Liver (tissue), 9 donors: ENCODE results near the gene CHERP. TPM values are rescaled to one million over a fixed set of nuclear protein-coding genes. Genes with fewer than 3 reads are reported as not detected.

Experiments
- DNase-seq: peaks from one replicate; pipeline ENCODE4 v3.0.0-alpha.2; 2017; ENCODE audit warnings: low spot score
- H3K27ac ChIP-seq, 2 donors: one replicate each; pipeline ENCODE4 v1.7.0; 2013; ENCODE audit warnings: inconsistent platforms in 2 of 2, low read length in 2 of 2, control low read depth in 1 of 2, low read depth in 1 of 2, mild to moderate bottlenecking in 1 of 2
- H3K27me3 ChIP-seq, 4 donors: one replicate each; pipeline versions ENCODE4 v1.6.1 to v1.7.0; 2013; ENCODE audit warnings: low read length in 3 of 4, inconsistent platforms in 1 of 4, mild to moderate bottlenecking in 1 of 4, moderate library complexity in 1 of 4; ENCODE audit not compliant: control insufficient read depth in 4 of 4, insufficient read depth in 4 of 4
- H3K36me3 ChIP-seq, 4 donors: one replicate each; pipeline versions ENCODE4 v1.6.1 to v1.7.0; 2013; ENCODE audit warnings: low read length in 3 of 4, mild to moderate bottlenecking in 3 of 4, low read depth in 1 of 4, moderate library complexity in 1 of 4; ENCODE audit not compliant: control insufficient read depth in 4 of 4, insufficient read depth in 3 of 4
- H3K4me1 ChIP-seq, 4 donors: one replicate each; pipeline versions ENCODE4 v1.6.1 to v1.7.0; 2013; ENCODE audit warnings: low read length in 3 of 4, mild to moderate bottlenecking in 3 of 4, moderate library complexity in 1 of 4; ENCODE audit not compliant: control insufficient read depth in 4 of 4, insufficient read depth in 4 of 4
- H3K4me3 ChIP-seq, 3 donors: one replicate each; pipeline versions ENCODE4 v1.6.1 to v1.7.0; 2013; ENCODE audit warnings: low read length in 3 of 3, control low read depth in 1 of 3, low read depth in 1 of 3, mild to moderate bottlenecking in 1 of 3
- H3K9ac ChIP-seq, 2 donors: one replicate each; pipeline ENCODE4 v1.7.0; 2013; ENCODE audit warnings: low read length in 2 of 2, mild to moderate bottlenecking in 2 of 2, moderate library complexity in 2 of 2, control low read depth in 1 of 2, low read depth in 1 of 2
- H3K9me3 ChIP-seq, 4 donors: one replicate each; pipeline versions ENCODE4 v1.6.1 to v1.7.0; 2013; ENCODE audit warnings: low read length in 3 of 4; ENCODE audit not compliant: control insufficient read depth in 4 of 4
- ATF3 ChIP-seq: IDR thresholded peaks from 2 replicates; pipeline ENCODE4 v1.6.1; 2016; ENCODE audit warnings: antibody characterized with exemption
- EGR1 ChIP-seq, 2 donors: IDR thresholded peaks; 2 replicates each; pipeline ENCODE4 v1.6.1; 2016 to 2018; ENCODE audit warnings: antibody characterized with exemption in 2 of 2, low read depth in 2 of 2
- FOXA1 ChIP-seq: IDR thresholded peaks from 2 replicates; pipeline ENCODE4 v1.6.1; 2016; ENCODE audit warnings: antibody characterized with exemption
- FOXA2 ChIP-seq: IDR thresholded peaks from 2 replicates; pipeline ENCODE4 v1.6.1; 2016; ENCODE audit warnings: antibody characterized with exemption
- GABPA ChIP-seq, 2 donors: IDR thresholded peaks in 1 of 2; conservative IDR thresholded peaks in 1 of 2; 2 replicates each; pipeline ENCODE4 v1.6.1; 2016; ENCODE audit warnings: antibody characterized with exemption in 2 of 2, mild to moderate bottlenecking in 1 of 2, moderate library complexity in 1 of 2
- HNF4A ChIP-seq, 2 donors: conservative IDR thresholded peaks; 2 replicates each; pipeline ENCODE4 v1.6.1; 2016; ENCODE audit warnings: antibody characterized with exemption in 2 of 2, mild to moderate bottlenecking in 2 of 2
- HNF4G ChIP-seq: IDR thresholded peaks from 2 replicates; pipeline ENCODE4 v1.6.1; 2016; ENCODE audit warnings: antibody characterized with exemption
- JUND ChIP-seq, 2 donors: IDR thresholded peaks; 2 replicates each; pipeline ENCODE4 v1.6.1; 2016; ENCODE audit warnings: antibody characterized with exemption in 2 of 2
- NR2F2 ChIP-seq: IDR thresholded peaks from 2 replicates; pipeline ENCODE4 v1.6.1; 2016; ENCODE audit warnings: antibody characterized with exemption
- RAD21 ChIP-seq, 2 donors: IDR thresholded peaks; 2 replicates each; pipeline ENCODE4 v1.6.1; 2016; ENCODE audit warnings: antibody characterized with exemption in 2 of 2, mild to moderate bottlenecking in 2 of 2
- RXRA ChIP-seq, 2 donors: IDR thresholded peaks; 2 replicates each; pipeline ENCODE4 v1.6.1; 2017 to 2018; ENCODE audit warnings: antibody characterized with exemption in 2 of 2, mild to moderate bottlenecking in 1 of 2
- SP1 ChIP-seq: IDR thresholded peaks from 2 replicates; pipeline ENCODE4 v1.6.1; 2018; ENCODE audit warnings: antibody characterized with exemption, mild to moderate bottlenecking
- TAF1 ChIP-seq: conservative IDR thresholded peaks from 2 replicates; pipeline ENCODE4 v1.6.1; 2016; ENCODE audit warnings: antibody characterized with exemption, mild to moderate bottlenecking
- YY1 ChIP-seq: IDR thresholded peaks from 2 replicates; pipeline ENCODE4 v1.6.1; 2016; ENCODE audit warnings: antibody characterized with exemption, mild to moderate bottlenecking
- WGBS: extraction: QIAGEN DNeasy Blood & Tissue Kit; methylation state at CpG from one replicate; pipeline ENCODE4 v1.1.7; 2013; 5-methylcytosine and 5-hydroxymethylcytosine counted together
- polyA plus RNA-seq, 2 donors: library from polyadenylated mRNA; stranded (reverse) in 1 of 2; unstranded in 1 of 2; fragments of 200-250 nt in 1 of 2; fragments of >200 nt in 1 of 2; fragmentation: Nextera tagmentation in 1 of 2; extraction: Ambion mirVana in 1 of 2; gene quantifications; one replicate each; pipeline versions ENCODE4 v1.2.1 to v1.2.3, GENCODE V29; 2013 to 2015
- total RNA-seq, 2 donors: library from RNA; depleted of rRNA; stranded (reverse); fragments of >200 nt; gene quantifications; one replicate each; pipeline ENCODE4 v1.2.3, GENCODE V29; 2014
- TF ChIP-seq, protein P1 (sequence below): IDR thresholded peaks from 2 replicates; pipeline ENCODE4 v1.6.1; 2016; ENCODE audit warnings: antibody characterized with exemption
- TF ChIP-seq, protein P2 (sequence below): fragments of 150-350 bp; IDR thresholded peaks from 2 replicates; pipeline ENCODE4 v1.5.1; 2017; ENCODE audit warnings: improper control_type of control experiment, low read depth, low read length; ENCODE audit not compliant: missing input control
- TF ChIP-seq, protein P3 (sequence below): IDR thresholded peaks from 2 replicates; pipeline ENCODE4 v1.6.1; 2016; ENCODE audit warnings: antibody characterized with exemption, mild to moderate bottlenecking
- donor health status: healthy.
- donor health status: healthy.
- donor health status: healthy.
- donor health status: healthy.
- donor health status: healthy.

CHERP gene
- total and polyA plus RNA-seq, 4 donors: 8.5 to 14.0 (median 9.0) TPM

- H3K9ac ChIP-seq: no peak overlapping the region
- H3K4me3 ChIP-seq: no peak overlapping the region
- WGBS: 86% methylated on average over 12 of the region's 12 CpGs
- H3K27me3 ChIP-seq: no peaks in the 10 kb centered on the region
- peaks cover 4 to 11% (median 7%) of the 10 kb centered on the region in 4 donors for H3K36me3 ChIP-seq
- H3K4me1 ChIP-seq: peaks cover 13 to 36% (median 27%) of the 10 kb centered on the region in 4 donors
- TF ChIP-seq, protein P1, sequence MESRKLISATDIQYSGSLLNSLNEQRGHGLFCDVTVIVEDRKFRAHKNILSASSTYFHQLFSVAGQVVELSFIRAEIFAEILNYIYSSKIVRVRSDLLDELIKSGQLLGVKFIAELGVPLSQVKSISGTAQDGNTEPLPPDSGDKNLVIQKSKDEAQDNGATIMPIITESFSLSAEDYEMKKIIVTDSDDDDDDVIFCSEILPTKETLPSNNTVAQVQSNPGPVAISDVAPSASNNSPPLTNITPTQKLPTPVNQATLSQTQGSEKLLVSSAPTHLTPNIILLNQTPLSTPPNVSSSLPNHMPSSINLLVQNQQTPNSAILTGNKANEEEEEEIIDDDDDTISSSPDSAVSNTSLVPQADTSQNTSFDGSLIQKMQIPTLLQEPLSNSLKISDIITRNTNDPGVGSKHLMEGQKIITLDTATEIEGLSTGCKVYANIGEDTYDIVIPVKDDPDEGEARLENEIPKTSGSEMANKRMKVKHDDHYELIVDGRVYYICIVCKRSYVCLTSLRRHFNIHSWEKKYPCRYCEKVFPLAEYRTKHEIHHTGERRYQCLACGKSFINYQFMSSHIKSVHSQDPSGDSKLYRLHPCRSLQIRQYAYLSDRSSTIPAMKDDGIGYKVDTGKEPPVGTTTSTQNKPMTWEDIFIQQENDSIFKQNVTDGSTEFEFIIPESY: no peak
- TF ChIP-seq, protein P2, sequence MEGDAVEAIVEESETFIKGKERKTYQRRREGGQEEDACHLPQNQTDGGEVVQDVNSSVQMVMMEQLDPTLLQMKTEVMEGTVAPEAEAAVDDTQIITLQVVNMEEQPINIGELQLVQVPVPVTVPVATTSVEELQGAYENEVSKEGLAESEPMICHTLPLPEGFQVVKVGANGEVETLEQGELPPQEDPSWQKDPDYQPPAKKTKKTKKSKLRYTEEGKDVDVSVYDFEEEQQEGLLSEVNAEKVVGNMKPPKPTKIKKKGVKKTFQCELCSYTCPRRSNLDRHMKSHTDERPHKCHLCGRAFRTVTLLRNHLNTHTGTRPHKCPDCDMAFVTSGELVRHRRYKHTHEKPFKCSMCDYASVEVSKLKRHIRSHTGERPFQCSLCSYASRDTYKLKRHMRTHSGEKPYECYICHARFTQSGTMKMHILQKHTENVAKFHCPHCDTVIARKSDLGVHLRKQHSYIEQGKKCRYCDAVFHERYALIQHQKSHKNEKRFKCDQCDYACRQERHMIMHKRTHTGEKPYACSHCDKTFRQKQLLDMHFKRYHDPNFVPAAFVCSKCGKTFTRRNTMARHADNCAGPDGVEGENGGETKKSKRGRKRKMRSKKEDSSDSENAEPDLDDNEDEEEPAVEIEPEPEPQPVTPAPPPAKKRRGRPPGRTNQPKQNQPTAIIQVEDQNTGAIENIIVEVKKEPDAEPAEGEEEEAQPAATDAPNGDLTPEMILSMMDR: no peak
- TF ChIP-seq GABPA (IDR thresholded peaks at IDR 0.05 in 1 of 2, conservative IDR thresholded peaks at IDR 0.05 in 1 of 2): no peak
- TF ChIP-seq, protein P3, sequence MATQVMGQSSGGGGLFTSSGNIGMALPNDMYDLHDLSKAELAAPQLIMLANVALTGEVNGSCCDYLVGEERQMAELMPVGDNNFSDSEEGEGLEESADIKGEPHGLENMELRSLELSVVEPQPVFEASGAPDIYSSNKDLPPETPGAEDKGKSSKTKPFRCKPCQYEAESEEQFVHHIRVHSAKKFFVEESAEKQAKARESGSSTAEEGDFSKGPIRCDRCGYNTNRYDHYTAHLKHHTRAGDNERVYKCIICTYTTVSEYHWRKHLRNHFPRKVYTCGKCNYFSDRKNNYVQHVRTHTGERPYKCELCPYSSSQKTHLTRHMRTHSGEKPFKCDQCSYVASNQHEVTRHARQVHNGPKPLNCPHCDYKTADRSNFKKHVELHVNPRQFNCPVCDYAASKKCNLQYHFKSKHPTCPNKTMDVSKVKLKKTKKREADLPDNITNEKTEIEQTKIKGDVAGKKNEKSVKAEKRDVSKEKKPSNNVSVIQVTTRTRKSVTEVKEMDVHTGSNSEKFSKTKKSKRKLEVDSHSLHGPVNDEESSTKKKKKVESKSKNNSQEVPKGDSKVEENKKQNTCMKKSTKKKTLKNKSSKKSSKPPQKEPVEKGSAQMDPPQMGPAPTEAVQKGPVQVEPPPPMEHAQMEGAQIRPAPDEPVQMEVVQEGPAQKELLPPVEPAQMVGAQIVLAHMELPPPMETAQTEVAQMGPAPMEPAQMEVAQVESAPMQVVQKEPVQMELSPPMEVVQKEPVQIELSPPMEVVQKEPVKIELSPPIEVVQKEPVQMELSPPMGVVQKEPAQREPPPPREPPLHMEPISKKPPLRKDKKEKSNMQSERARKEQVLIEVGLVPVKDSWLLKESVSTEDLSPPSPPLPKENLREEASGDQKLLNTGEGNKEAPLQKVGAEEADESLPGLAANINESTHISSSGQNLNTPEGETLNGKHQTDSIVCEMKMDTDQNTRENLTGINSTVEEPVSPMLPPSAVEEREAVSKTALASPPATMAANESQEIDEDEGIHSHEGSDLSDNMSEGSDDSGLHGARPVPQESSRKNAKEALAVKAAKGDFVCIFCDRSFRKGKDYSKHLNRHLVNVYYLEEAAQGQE: no peak
- no peak for TF ChIP-seq HNF4G
- TF ChIP-seq SP1: no peak
- TF ChIP-seq FOXA1: no peak
- no peak for TF ChIP-seq HNF4A (conservative IDR thresholded peaks at IDR 0.05)
- no peak for DNase-seq
- no peak overlapping the region for H3K27ac ChIP-seq
- H3K9me3 ChIP-seq: no peaks in the 10 kb centered on the region
Measured at GRCh38 chr19:16581145-16581970, 39.1 kb upstream of the CHERP start.

- no peaks in the 10 kb centered on the region for H3K27me3 ChIP-seq
- H3K9me3 ChIP-seq: no peaks in the 10 kb centered on the region
- H3K27ac ChIP-seq: no peak overlapping the region
- H3K9ac ChIP-seq: no peak overlapping the region
- H3K4me3 ChIP-seq: no peak overlapping the region
- H3K36me3 ChIP-seq: peaks cover 4 to 11% (median 7%) of the 10 kb centered on the region in 4 donors
- H3K4me1 ChIP-seq: peaks cover 15 to 41% (median 36%) of the 10 kb centered on the region in 4 donors
- no peak for DNase-seq
- 82% methylated on average over 4 of the region's 4 CpGs for WGBS
- TF ChIP-seq, protein P1: no peak
- no peak for TF ChIP-seq SP1
- TF ChIP-seq FOXA2: no peak
- TF ChIP-seq HNF4A (conservative IDR thresholded peaks at IDR 0.05): no peak
- no peak for TF ChIP-seq JUND (IDR thresholded peaks at IDR 0.05)
- no peak for TF ChIP-seq RXRA (IDR thresholded peaks at IDR 0.05)
- TF ChIP-seq GABPA (IDR thresholded peaks at IDR 0.05 in 1 of 2, conservative IDR thresholded peaks at IDR 0.05 in 1 of 2): no peak
- no peak for TF ChIP-seq FOXA1
- TF ChIP-seq ATF3: no peak
- TF ChIP-seq NR2F2: no peak
- no peak for TF ChIP-seq TAF1
- TF ChIP-seq, protein P3: no peak
- TF ChIP-seq YY1: no peak
- TF ChIP-seq RAD21 (IDR thresholded peaks at IDR 0.05): no peak
- TF ChIP-seq HNF4G: no peak
- no peak for TF ChIP-seq EGR1 (IDR thresholded peaks at IDR 0.05; ENCODE audit: low read depth in 2 of 2)
Measured at GRCh38 chr19:16579381-16579780, 37.1 kb upstream of the CHERP start.
